HCT116 (cell line): ENCODE measurements around the gene TRIM9. TPM values are rescaled to one million over a fixed set of nuclear protein-coding genes. Genes with fewer than 3 reads are reported as not detected.

Experiments used
- ATAC-seq: fragments of 200-7000 bp; cut with Tn5 transposase; 2 replicates; pipeline ENCODE4 v1.9.1; 2020; ENCODE audit warnings: mild to moderate bottlenecking, moderate library complexity
- BruUV-seq: library from RNA; stranded (reverse); fragments of 400-500 nt; replicated peaks from 2 replicates; lab custom pipeline; 2021; lab: Mats Ljungman, UMichigan
- CTCF ChIA-PET: fragments of 300-600 bp; sonication (Branson Sonifier 250); formaldehyde crosslinking; loops from one replicate; lab custom pipeline; 2021; ENCODE audit warnings: antibody characterized with exemption; lab: Charles Lee
- POLR2A ChIA-PET: fragments of 300-600, 350-600 bp; sonication (Branson Sonifier 250); formaldehyde crosslinking; loops from one replicate; lab custom pipeline; 2021; ENCODE audit warnings: antibody characterized with exemption; lab: Charles Lee
- RAD21 ChIA-PET, 2 experiments: fragments of 300-600 bp; sonication (Branson Sonifier 250); formaldehyde crosslinking; loops; one replicate each; lab custom pipeline; 2023; ENCODE audit warnings: low total read pairs in 2 of 2; ENCODE audit not compliant: uncharacterized antibody in 2 of 2, unreplicated experiment in 2 of 2, low non-redundant PET in 1 of 2; lab: Charles Lee
- DNase-seq: peaks from one replicate; pipeline ENCODE4 v3.0.0-alpha.2; 2010; ENCODE audit warnings: low read depth, low spot score
- H2AFZ ChIP-seq: fragments of 200-600 bp; shearing (Covaris generic), sonication (generic); 2 replicates; pipeline ENCODE4 v1.6.1; 2017; ENCODE audit warnings: low read depth, mixed run types, mixed read lengths, antibody characterized with exemption, low read length; ENCODE audit not compliant: poor library complexity, severe bottlenecking
- H3K27ac ChIP-seq: 2 replicates; pipeline ENCODE4 v1.5.1; 2012; ENCODE audit warnings: low read depth, low read length
- H3K27me3 ChIP-seq: fragments of 200-600 bp; sonication (generic); 2 replicates; pipeline ENCODE4 v1.6.1; 2016; ENCODE audit warnings: mixed run types, low read length, mixed read lengths; ENCODE audit not compliant: insufficient read depth
- H3K36me3 ChIP-seq, 2 experiments: fragments of 200-500 bp in 1 of 2; fragments of 200-600 bp in 1 of 2; sonication (Bioruptor generic) in 1 of 2; sonication (generic) in 1 of 2; 2 replicates each; pipeline versions ENCODE4 v1.5.1 to v1.6.1; 2014 to 2016; ENCODE audit warnings: low read length in 2 of 2, inconsistent platforms in 1 of 2, mixed read lengths in 1 of 2, mixed run types in 1 of 2; ENCODE audit not compliant: insufficient read depth in 2 of 2, control insufficient read depth in 1 of 2
- H3K4me1 ChIP-seq, 2 experiments: fragments of 200-600 bp in 1 of 2; sonication (generic) in 1 of 2; 2 replicates each; pipeline versions ENCODE4 v1.5.1 to v1.6.1; 2012 to 2017; ENCODE audit warnings: low read length in 2 of 2, inconsistent platforms in 1 of 2, mild to moderate bottlenecking in 1 of 2, mixed read lengths in 1 of 2, mixed run types in 1 of 2, moderate library complexity in 1 of 2; ENCODE audit not compliant: insufficient read depth in 2 of 2, control insufficient read depth in 1 of 2
- H3K4me2 ChIP-seq: fragments of 200-600 bp; sonication (generic); 2 replicates; pipeline ENCODE4 v1.6.1; 2017; ENCODE audit warnings: mixed run types, low read length, mixed read lengths
- H3K4me3 ChIP-seq, 2 experiments: fragments of 200-600 bp in 1 of 2; sonication (generic) in 1 of 2; replicated peaks in 1 of 2; 2 replicates each; pipeline ENCODE4 v1.5.1; 2011 to 2016; ENCODE audit warnings: low read length in 2 of 2, control low read depth in 1 of 2, low read depth in 1 of 2, mild to moderate bottlenecking in 1 of 2, mixed read lengths in 1 of 2, mixed run types in 1 of 2
- H3K79me2 ChIP-seq: fragments of 200-600 bp; sonication (generic); 2 replicates; pipeline ENCODE4 v1.6.1; 2017; ENCODE audit warnings: mild to moderate bottlenecking, mixed run types, low read length, moderate library complexity, mixed read lengths; ENCODE audit not compliant: insufficient read depth
- H3K9ac ChIP-seq: fragments of 200-600 bp; sonication (generic); 2 replicates; pipeline ENCODE4 v1.6.1; 2016; ENCODE audit warnings: low read length, mixed read lengths
- H3K9me2 ChIP-seq: fragments of 200-600 bp; sonication (generic), shearing (Covaris generic); 2 replicates; pipeline ENCODE4 v1.6.1; 2017; ENCODE audit warnings: mixed run types, mild to moderate bottlenecking, moderate library complexity; ENCODE audit not compliant: insufficient read depth
- H3K9me3 ChIP-seq, 2 experiments: fragments of 200-500 bp in 1 of 2; fragments of 200-600 bp in 1 of 2; sonication (Bioruptor generic) in 1 of 2; sonication (generic) in 1 of 2; 2 replicates each; pipeline ENCODE4 v1.6.1; 2014 to 2017; ENCODE audit warnings: low read length in 2 of 2, mixed read lengths in 2 of 2, inconsistent platforms in 1 of 2, low read depth in 1 of 2, mild to moderate bottlenecking in 1 of 2, mixed run types in 1 of 2, moderate library complexity in 1 of 2; ENCODE audit not compliant: control insufficient read depth in 1 of 2, insufficient read depth in 1 of 2
- H4K20me1 ChIP-seq: fragments of 200-600 bp; sonication (generic), shearing (Covaris generic); 2 replicates; pipeline ENCODE4 v1.6.1; 2017; ENCODE audit warnings: mixed run types, mild to moderate bottlenecking, moderate library complexity; ENCODE audit not compliant: insufficient read depth
- ATF3 ChIP-seq: IDR thresholded peaks from 2 replicates; pipeline ENCODE4 v1.6.1; 2012
- ELF1 ChIP-seq: IDR thresholded peaks from 2 replicates; pipeline ENCODE4 v1.6.1; 2012; ENCODE audit warnings: low read depth, borderline replicate concordance
- EZH2phosphoT487 ChIP-seq: fragments of 200-600 bp; IDR thresholded peaks from 2 replicates; pipeline ENCODE4 v1.6.1; 2018; ENCODE audit warnings: antibody characterized with exemption, borderline replicate concordance
- MAX ChIP-seq: IDR thresholded peaks from 2 replicates; pipeline ENCODE4 v1.6.1; 2012
- POLR2A ChIP-seq: IDR thresholded peaks from 2 replicates; pipeline ENCODE4 v1.7.0; 2011; ENCODE audit warnings: borderline replicate concordance; ENCODE audit not compliant: insufficient read depth, insufficient read length; ENCODE audit errors: extremely low read depth
- SIN3A ChIP-seq: IDR thresholded peaks from 2 replicates; pipeline ENCODE4 v1.6.1; 2012; ENCODE audit warnings: low read depth
- SRF ChIP-seq: IDR thresholded peaks from 2 replicates; pipeline ENCODE4 v1.6.1; 2012; ENCODE audit warnings: low read depth
- ZBTB33 ChIP-seq: IDR thresholded peaks from 2 replicates; pipeline ENCODE4 v1.6.1; 2011; ENCODE audit warnings: mild to moderate bottlenecking, low read length, moderate library complexity; ENCODE audit not compliant: insufficient replicate concordance; ENCODE audit errors: extremely low read depth
- intact Hi-C: fragments of 100-400 bp; cut with micrococcal nuclease; formaldehyde crosslinking; loops from 2 replicates; pipeline ENCODE4 v1.10.0; 2022
- total RNA-seq: library from RNA; stranded (reverse); gene quantifications from one replicate; pipeline ENCODE4 v1.2.1, GENCODE V29; 2021; ENCODE audit not compliant: unreplicated experiment

The TRIM9 gene
- total RNA-seq, 1 experiment from 2014 or later: 4.6 TPM

DNA sequence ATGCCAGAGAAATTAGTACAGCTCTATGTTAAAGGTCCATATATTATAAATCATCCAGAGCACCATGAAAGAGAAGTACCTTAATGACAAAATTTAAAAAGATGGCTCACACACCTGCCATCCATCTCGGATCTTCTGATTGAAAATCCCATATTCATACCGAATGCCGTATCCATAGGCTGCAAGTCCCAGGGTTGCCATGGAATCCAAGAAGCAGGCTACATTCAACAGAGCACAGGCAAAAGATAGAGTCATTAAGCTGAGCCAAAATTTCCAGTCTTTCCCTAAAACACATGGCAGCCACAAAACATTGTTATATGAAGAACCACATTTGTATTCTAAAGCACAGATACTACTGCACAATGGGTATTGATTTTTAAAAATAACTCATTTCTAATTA is 163.3 kb downstream of the TRIM9 start:
- no TSS peak for BruUV-seq
- no peak overlapping the region for H3K4me2 ChIP-seq
- no peaks in the 10 kb centered on the region for H3K9me2 ChIP-seq
- no peak overlapping the region for H3K4me3 ChIP-seq
- no peak overlapping the region for H3K9ac ChIP-seq
- H3K4me1 ChIP-seq: no peaks in the 10 kb centered on the region
- intact Hi-C loops: no loop called here
- H3K27ac ChIP-seq: no peak overlapping the region
- peaks cover 30% of the 10 kb centered on the region; the same call in 1 of the 2 replicates for H3K79me2 ChIP-seq
- RAD21 ChIA-PET: no interaction called here
- peaks cover 57 to 60% of the 10 kb centered on the region in 2 experiments for H3K36me3 ChIP-seq
- no peak for TF ChIP-seq ZBTB33
- TF ChIP-seq ATF3: no peak
- TF ChIP-seq POLR2A: no peak
- TF ChIP-seq SIN3A: no peak
- no peak for TF ChIP-seq MAX
- no peak for TF ChIP-seq SRF
- TF ChIP-seq ELF1: no peak
- no peak for TF ChIP-seq EZH2phosphoT487
- POLR2A ChIA-PET: interaction anchor here (1.6 kb wide), 1 partner anchor 13 kb away, joined by 11 read pairs; the partner anchor contains the start of gene PYGL
- H3K27me3 ChIP-seq: no peaks in the 10 kb centered on the region
- no peaks in the 10 kb centered on the region for H3K9me3 ChIP-seq
- no peak for DNase-seq
- H4K20me1 ChIP-seq: 0 out of 2 replicates have a peak, but pooled peaks cover 3% of the 10 kb centered on the region
- ATAC-seq: no peak
- no peak overlapping the region for H2AFZ ChIP-seq
- CTCF ChIA-PET: no interaction called here
